ENCODE measurements around the gene EPB41. TPM values are rescaled to one million over a fixed set of nuclear protein-coding genes. Genes with fewer than 3 reads are reported as not detected.

EPB41 gene
- total RNA-seq, 3 donors from 2014 or later = 64.3 to 66.3 (median 65.8) TPM

GRCh38 chr1:29162476-29163138 lies 248.2 kb downstream of the EPB41 start:
- no peak for DNase-seq
- H3K4me1 Mint-ChIP-seq (ENCODE audit: low read depth) = peaks cover 49% of the 10 kb centered on the region
- no peaks in the 10 kb centered on the region for H3K9me3 Mint-ChIP-seq
- peaks cover 25% of the 10 kb centered on the region for H3K36me3 Mint-ChIP-seq (ENCODE audit: insufficient read depth)
- H3K27me3 Mint-ChIP-seq (ENCODE audit: low read depth) = no peaks in the 10 kb centered on the region
- no peak for ATAC-seq
- H3K4me3 Mint-ChIP-seq = no peak overlapping the region

GRCh38 chr1:29164588-29164987 lies 250.2 kb downstream of the EPB41 start:
- Mint-ChIP-seq H3K9me3 (no peaks in the 10 kb centered on the region), H3K4me1 (ENCODE audit: low read depth) (peaks cover 60% of the 10 kb centered on the region), H3K4me3 (no peak overlapping the region), H3K36me3 (ENCODE audit: insufficient read depth) (peaks cover 25% of the 10 kb centered on the region), H3K27me3 (ENCODE audit: low read depth) (no peaks in the 10 kb centered on the region)
- DNase-seq (no peak), ATAC-seq (no peak)

- Mint-ChIP-seq H3K4me3 (no peak overlapping the region), H3K36me3 (ENCODE audit: insufficient read depth) (peaks cover 28% of the 10 kb centered on the region), H3K4me1 (ENCODE audit: low read depth) (peaks cover 75% of the 10 kb centered on the region), H3K27me3 (ENCODE audit: low read depth) (no peaks in the 10 kb centered on the region), H3K9me3 (no peaks in the 10 kb centered on the region)
- no peak for ATAC-seq
- DNase-seq = no peak
Observed at GRCh38 chr1:29166291-29166878, 252.0 kb downstream of the EPB41 start.

- H3K9me3 Mint-ChIP-seq = no peaks in the 10 kb centered on the region
- no peak for ATAC-seq
- H3K27me3 Mint-ChIP-seq (ENCODE audit: low read depth) = no peaks in the 10 kb centered on the region
- H3K4me1 Mint-ChIP-seq (ENCODE audit: low read depth) = peaks cover 80% of the 10 kb centered on the region
- peaks cover 34% of the 10 kb centered on the region for H3K36me3 Mint-ChIP-seq (ENCODE audit: insufficient read depth)
- no peak overlapping the region for H3K4me3 Mint-ChIP-seq
- DNase-seq = no peak
Observed at GRCh38 chr1:29167904-29168303, 253.5 kb downstream of the EPB41 start.

Other genes with a start within 250 kb of the EPB41 start
- 10 to 100 TPM; 19.5 to 22.9 (median 20.8) TPM for gene GMEB1, start 245.8 kb upstream of the EPB41 start, total RNA-seq
- 100 to 1,000 TPM in 1 of 3 donors, 10 to 100 TPM in 2; 99.4 to 101 (median 99.8) TPM for gene YTHDF2, start 177.6 kb upstream of the EPB41 start, total RNA-seq
- gene OPRD1, start 102.4 kb upstream of the EPB41 start, total RNA-seq = not detected
- 1 to 10 TPM in 2 of 3 donors, under 1 TPM in 1; 0.61 to 1.7 (median 1.0) TPM for gene TMEM200B, start 209.3 kb downstream of the EPB41 start, total RNA-seq

Data from activated T-cell treated with anti-CD3 and anti-CD28 coated beads, Interleukin-2, amount 50 U/mL, for 4 hours (primary cell).